Measurements from ENCODE around the gene CRYBG2. TPM values are rescaled to one million over a fixed set of nuclear protein-coding genes. Genes with fewer than 3 reads are reported as not detected.

CRYBG2 gene
- total and polyA plus RNA-seq, 2 of the 13 experiments (the other 11 are each of a cell fraction or from before 2014, with no cell fraction given): 1.3 to 2.9 TPM

GRCh38 chr1:26280333-26281042 lies 73.4 kb downstream of the CRYBG2 start:
- intact Hi-C loops (cut with micrococcal nuclease; ENCODE audit: unreplicated experiment): no loop called here
- CTCF ChIA-PET (ENCODE audit: low intra/inter-chr PET ratio, low total read pairs): no interaction called here
- in situ Hi-C loops (cut with HindIII; ENCODE audit: extremely low pct_ligation_motif_present, low pct_unique_long_range_greater_than_20kb): loop anchor here (5.0 kb wide), 2 partner anchors 42 to 112 kb away; no protein-coding TSS in a partner anchor
- H3K9me3 ChIP-seq (ENCODE audit: low read length): no peaks in the 10 kb centered on the region
- POLR2A ChIA-PET: interaction anchor here (1.1 to 2.9 kb wide), 7 partner anchors 47 to 151 kb away, joined by 3 to 13 read pairs (median 5); partner anchors contain the start of genes CEP85, CRYBG2 and DHDDS
- H3K27me3 ChIP-seq (ENCODE audit: control insufficient read depth in 1 of 2, insufficient read depth in 2 of 2, low read length in 2 of 2): no peaks in the 10 kb centered on the region
- H3K79me2 ChIP-seq (ENCODE audit: insufficient read depth, low read length): no peaks in the 10 kb centered on the region
- no peaks in the 10 kb centered on the region for H4K20me1 ChIP-seq (ENCODE audit: insufficient read depth, low read length)
- 53% methylated on average over 10 of the region's 20 CpGs for WGBS (ENCODE audit: low lambda C conversion rate)
- H3K4me1 ChIP-seq (ENCODE audit: insufficient read depth, low read length): peaks cover 39% of the 10 kb centered on the region
- H3K4me2 ChIP-seq (ENCODE audit: low read depth, low read length): peak overlapping the region; percentile 85
- H2AFZ ChIP-seq (ENCODE audit: low read length): no peak overlapping the region
- H3K9ac ChIP-seq (ENCODE audit: insufficient read depth, low read depth, low read length): peak overlapping the region; percentile 69
- H3K4me3 ChIP-seq (replicated peaks in 1 of 3; ENCODE audit: insufficient read depth in 1 of 3, low read depth in 2 of 3, low read length in 3 of 3): peak overlapping the region; percentile 61 to 78 (median 68); a peak in 5 of 6 replicates
- no peak for DNase-seq (ENCODE audit: low spot score)
- FAIRE-seq: no peak
- H3K36me3 ChIP-seq (replicated peaks in 1 of 2; ENCODE audit: control insufficient read depth in 1 of 2, insufficient read depth in 2 of 2, low read length in 2 of 2): peaks cover 11 to 30% of the 10 kb centered on the region in 2 experiments
- peak; percentile 2 for ATAC-seq
- H3K27ac ChIP-seq (ENCODE audit: extremely low read length, insufficient read depth, low read length): peak overlapping the region; percentile 51
- no TSS peak for BruUV-seq (replicated peaks)
- TF ChIP-seq BATF2 (CRISPR knock-in tag; IDR thresholded peaks at IDR 0.05) (peak; percentile 2; the same call in 1 of the 2 replicates), NFKB2 (CRISPR knock-in tag; IDR thresholded peaks at IDR 0.05; ENCODE audit: borderline replicate concordance) (0 out of 2 replicates have a peak, but pooled peaks have one; percentile 10), RBM39 (IDR thresholded peaks at IDR 0.05; ENCODE audit: low read depth, low read length, poor library complexity, severe bottlenecking) (peak; percentile 3), ZNF510 (CRISPR knock-in tag; IDR thresholded peaks at IDR 0.05; ENCODE audit: low read depth) (0 out of 2 replicates have a peak, but pooled peaks have one; percentile 3), ZNF431 (CRISPR knock-in tag; IDR thresholded peaks at IDR 0.05; ENCODE audit: borderline replicate concordance, low read depth) (0 out of 2 replicates have a peak, but pooled peaks have one; percentile 13), POGZ (CRISPR knock-in tag; IDR thresholded peaks at IDR 0.05) (no peak), ZNF629 (CRISPR knock-in tag; conservative IDR thresholded peaks at IDR 0.05) (peak; percentile 58), ZNF281 (CRISPR knock-in tag; IDR thresholded peaks at IDR 0.05; ENCODE audit: borderline replicate concordance) (peak; percentile 29; the same call in 1 of the 2 replicates), ZNF646 (CRISPR knock-in tag; IDR thresholded peaks at IDR 0.05) (peak; percentile 7; the same call in 1 of the 2 replicates), ZNF773 (CRISPR knock-in tag; IDR thresholded peaks at IDR 0.05; ENCODE audit: borderline replicate concordance) (no peak), ZNF225 (CRISPR knock-in tag; IDR thresholded peaks at IDR 0.05) (0 out of 2 replicates have a peak, but pooled peaks have one; percentile 8), FLYWCH1 (CRISPR knock-in tag; IDR thresholded peaks at IDR 0.05) (no peak), ISL2 (CRISPR knock-in tag; IDR thresholded peaks at IDR 0.05) (no peak)
